Duodenal mucosa (tissue), 2 donors: Measurements from ENCODE around the gene TMEM240.
A peak's percentile ranks its signal among the peaks of the same experiment; 100 is the strongest.
"Not testable (repeated sequence)": the region's sequence is repeated elsewhere in the genome, so short reads cannot be mapped to it uniquely, and the experiment has no call there.

Experiments
- H3K27ac ChIP-seq: one replicate; pipeline ENCODE4 v1.7.0; 2013; ENCODE audit warnings: low read depth, low read length
- H3K27me3 ChIP-seq, 2 donors: one replicate each; pipeline ENCODE4 v1.7.0; 2013; ENCODE audit warnings: low read length in 2 of 2, control low read depth in 1 of 2; ENCODE audit not compliant: insufficient read depth in 2 of 2, control insufficient read depth in 1 of 2
- H3K36me3 ChIP-seq, 2 donors: one replicate each; pipeline ENCODE4 v1.7.0; 2013; ENCODE audit warnings: low read length in 2 of 2, control low read depth in 1 of 2; ENCODE audit not compliant: insufficient read depth in 2 of 2, control insufficient read depth in 1 of 2
- H3K4me1 ChIP-seq, 2 donors: one replicate each; pipeline ENCODE4 v1.7.0; 2013; ENCODE audit warnings: low read length in 2 of 2, control low read depth in 1 of 2; ENCODE audit not compliant: insufficient read depth in 2 of 2, control insufficient read depth in 1 of 2
- H3K4me3 ChIP-seq, 2 donors: one replicate each; pipeline ENCODE4 v1.7.0; 2013; ENCODE audit warnings: low read length in 2 of 2, low read depth in 1 of 2
- H3K9ac ChIP-seq, 2 donors: one replicate each; pipeline ENCODE4 v1.7.0; 2013; ENCODE audit warnings: low read length in 2 of 2, low read depth in 1 of 2
- H3K9me3 ChIP-seq, 2 donors: one replicate each; pipeline ENCODE4 v1.7.0; 2013; ENCODE audit warnings: low read length in 2 of 2, control low read depth in 1 of 2; ENCODE audit not compliant: control insufficient read depth in 1 of 2

TMEM240 gene

DNA sequence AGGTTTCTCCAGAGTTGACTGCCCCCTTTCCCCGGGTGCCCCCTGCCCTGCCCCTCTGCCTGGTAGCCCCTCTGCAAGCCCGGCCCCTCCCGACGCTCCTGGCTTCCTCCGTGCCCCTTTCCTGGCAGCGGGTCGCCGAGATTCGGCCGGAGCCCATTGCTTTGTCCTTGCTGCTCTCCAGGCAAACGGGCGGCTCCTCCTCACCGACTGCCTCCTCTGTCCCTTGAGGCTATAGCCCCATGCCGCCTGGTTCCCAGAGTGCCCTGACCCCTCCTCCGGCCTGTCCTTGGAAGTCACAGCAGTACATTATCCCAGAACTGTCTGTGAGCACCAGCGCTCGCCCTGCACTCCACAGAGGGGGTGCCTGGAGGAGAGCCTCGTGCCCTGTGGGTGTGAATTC, 26.7 kb downstream of the TMEM240 start:
- H3K27ac ChIP-seq, H3K9me3 ChIP-seq, H3K4me1 ChIP-seq, H3K9ac ChIP-seq, H3K27me3 ChIP-seq, H3K4me3 ChIP-seq: not testable (repeated sequence)
- H3K36me3 ChIP-seq: peaks cover 0 to 12% of the 10 kb centered on the region in 2 donors

GRCh38 chr1:1512425-1512824, 28.0 kb downstream of the TMEM240 start:
- not testable (repeated sequence) for H3K9ac ChIP-seq, H3K4me1 ChIP-seq, H3K36me3 ChIP-seq, H3K9me3 ChIP-seq, H3K27me3 ChIP-seq, H3K27ac ChIP-seq
- peak overlapping the region in 1 of 2 donors; percentile 51 for H3K4me3 ChIP-seq

DNA sequence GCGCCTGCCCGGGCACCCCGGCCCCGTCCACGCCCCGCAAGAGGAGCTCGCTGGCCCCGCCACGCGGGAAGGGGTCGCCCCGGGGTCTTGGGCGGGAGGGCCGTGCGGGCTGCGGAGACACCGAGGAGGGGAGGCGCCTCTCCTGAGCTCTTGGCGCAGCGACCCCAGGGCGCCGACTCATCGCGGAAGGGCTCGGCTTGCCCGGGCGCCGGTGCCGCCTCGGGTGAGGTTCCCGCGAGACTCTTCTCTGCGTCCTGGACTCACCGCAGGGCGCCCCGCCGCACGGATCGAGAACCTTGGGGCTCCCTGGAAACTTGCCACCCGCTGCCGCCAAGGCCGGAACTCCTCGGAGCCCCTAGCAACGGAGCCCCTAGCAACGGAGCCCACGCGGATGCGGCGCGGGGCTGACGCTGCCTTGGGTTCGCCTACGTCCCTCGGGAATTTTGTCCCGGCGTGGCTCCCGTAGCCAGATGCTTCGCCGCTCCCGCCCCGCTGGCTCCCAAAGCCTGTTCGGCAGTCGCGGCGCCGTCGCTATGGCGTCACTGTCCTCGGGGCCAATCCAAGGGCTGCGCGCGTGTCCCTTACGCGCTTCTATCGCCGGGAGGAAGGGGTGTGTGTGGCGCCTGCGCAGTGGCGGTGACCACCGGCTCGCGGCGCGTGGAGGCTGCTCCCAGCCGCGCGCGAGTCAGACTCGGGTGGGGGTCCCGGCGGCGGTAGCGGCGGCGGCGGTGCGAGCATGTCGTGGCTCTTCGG, 28.7 kb downstream of the TMEM240 start, which contains the start of gene ATAD3A:
TSS of gene ATAD3A (plus strand) at position 630 of the 753 bp plus-strand sequence. CDS start at position 737, 107 bp downstream.
- H3K36me3 ChIP-seq: peaks cover 0 to 2% of the 10 kb centered on the region in 2 donors
- H3K27ac ChIP-seq: peak within 1 kb of the TSS; percentile 89
- H3K4me3 ChIP-seq: peak within 1 kb of the TSS; percentile 78 to 86
- peak within 1 kb of the TSS; percentile 80 to 89 for H3K9ac ChIP-seq
- H3K4me1 ChIP-seq: peaks cover 4 to 6% of the 10 kb centered on the region in 2 donors
- no peaks in the 10 kb centered on the region for H3K9me3 ChIP-seq
- no peaks in the 10 kb centered on the region for H3K27me3 ChIP-seq

DNA sequence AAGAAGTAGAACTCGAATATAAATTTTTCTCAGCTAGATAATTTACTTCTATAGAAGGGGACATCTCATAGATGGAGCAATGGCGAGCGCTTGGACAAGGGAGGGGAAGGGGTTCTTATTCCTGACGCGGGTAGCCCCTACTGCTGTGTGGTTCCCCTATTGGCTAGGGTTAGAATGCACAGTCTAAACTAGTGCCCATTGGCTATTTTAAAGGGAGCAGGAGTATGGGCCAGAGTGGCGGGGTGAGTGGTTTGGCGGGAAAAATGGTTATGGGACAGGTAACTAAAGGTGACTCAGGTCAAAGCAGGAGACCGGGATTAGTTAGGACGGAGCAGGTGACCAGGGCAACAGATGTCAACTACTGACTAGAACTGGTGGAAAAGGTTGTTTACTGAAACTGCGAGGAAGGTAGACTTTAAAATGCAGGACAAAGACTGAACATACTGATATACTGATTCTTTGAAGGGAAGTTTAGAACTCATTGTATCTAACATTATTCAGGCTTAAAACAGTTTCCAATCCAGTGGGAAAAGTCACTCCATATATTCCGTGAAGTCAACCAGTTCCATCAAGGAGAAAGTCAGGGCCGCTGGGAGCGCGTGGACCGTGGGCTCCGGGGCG, 29.4 kb downstream of the TMEM240 start:
- no peaks in the 10 kb centered on the region for H3K27me3 ChIP-seq
- peaks cover 0 to 2% of the 10 kb centered on the region in 2 donors for H3K36me3 ChIP-seq
- peak overlapping the region; percentile 89 for H3K27ac ChIP-seq
- H3K9me3 ChIP-seq: no peaks in the 10 kb centered on the region
- H3K4me3 ChIP-seq: peak overlapping the region; percentile 78 to 86
- peaks cover 4 to 6% of the 10 kb centered on the region in 2 donors for H3K4me1 ChIP-seq
- H3K9ac ChIP-seq: peak overlapping the region; percentile 80 to 89

DNA sequence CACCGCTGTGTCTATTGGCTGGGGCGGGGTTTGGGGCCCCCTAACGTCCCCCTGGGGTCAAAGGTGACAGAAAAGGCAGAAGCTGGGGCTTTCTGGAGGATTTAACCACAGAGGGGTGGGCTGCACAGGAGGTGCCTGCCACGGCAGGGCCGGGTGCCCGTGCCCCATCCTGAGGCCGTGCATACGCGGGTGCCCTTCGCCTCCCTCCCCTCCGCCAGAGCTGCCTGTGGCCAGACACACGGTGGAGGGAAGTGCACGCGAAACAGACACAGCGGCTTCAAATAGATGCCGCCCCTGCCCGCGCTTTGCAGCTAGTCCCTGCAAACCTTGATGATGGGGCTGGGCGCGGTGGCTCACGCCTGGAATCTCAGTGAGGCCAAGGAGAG, 31.0 kb downstream of the TMEM240 start:
- H3K36me3 ChIP-seq, H3K27me3 ChIP-seq, H3K27ac ChIP-seq, H3K4me1 ChIP-seq, H3K9ac ChIP-seq, H3K9me3 ChIP-seq, H3K4me3 ChIP-seq: not testable (repeated sequence)

GRCh38 chr1:1508775-1509464, 31.5 kb downstream of the TMEM240 start:
- H3K4me1 ChIP-seq, H3K9ac ChIP-seq, H3K27ac ChIP-seq, H3K4me3 ChIP-seq, H3K27me3 ChIP-seq, H3K9me3 ChIP-seq, H3K36me3 ChIP-seq: not testable (repeated sequence)

DNA sequence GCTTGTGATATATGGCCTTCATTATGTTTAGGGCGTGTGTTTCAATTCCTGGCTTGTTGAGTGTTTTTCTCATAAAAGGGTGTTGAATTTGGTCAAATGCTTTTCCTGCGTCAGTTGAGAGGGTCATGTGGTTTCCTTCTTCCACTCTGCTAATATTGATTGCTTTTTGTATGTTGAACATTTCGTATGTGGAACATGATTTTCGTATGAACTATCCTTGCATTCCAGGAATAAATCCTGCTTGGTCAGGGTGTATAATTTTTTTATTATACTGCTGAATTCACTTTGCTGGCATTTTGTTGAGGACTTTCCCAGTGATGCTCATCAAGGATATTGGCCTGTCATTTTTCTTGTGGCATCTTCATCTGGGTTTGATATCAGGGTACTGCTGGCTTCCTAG, 33.1 kb downstream of the TMEM240 start:
- no peak overlapping the region for H3K9ac ChIP-seq
- no peaks in the 10 kb centered on the region for H3K36me3 ChIP-seq
- no peak overlapping the region for H3K4me3 ChIP-seq
- no peaks in the 10 kb centered on the region for H3K9me3 ChIP-seq
- H3K27me3 ChIP-seq: no peaks in the 10 kb centered on the region
- H3K27ac ChIP-seq: no peak overlapping the region
- H3K4me1 ChIP-seq: peaks cover 4 to 9% of the 10 kb centered on the region in 2 donors

GRCh38 chr1:1505801-1506200, 34.6 kb downstream of the TMEM240 start:
- not testable (repeated sequence) for H3K36me3 ChIP-seq, H3K4me3 ChIP-seq, H3K27me3 ChIP-seq, H3K4me1 ChIP-seq, H3K9ac ChIP-seq, H3K9me3 ChIP-seq, H3K27ac ChIP-seq

DNA sequence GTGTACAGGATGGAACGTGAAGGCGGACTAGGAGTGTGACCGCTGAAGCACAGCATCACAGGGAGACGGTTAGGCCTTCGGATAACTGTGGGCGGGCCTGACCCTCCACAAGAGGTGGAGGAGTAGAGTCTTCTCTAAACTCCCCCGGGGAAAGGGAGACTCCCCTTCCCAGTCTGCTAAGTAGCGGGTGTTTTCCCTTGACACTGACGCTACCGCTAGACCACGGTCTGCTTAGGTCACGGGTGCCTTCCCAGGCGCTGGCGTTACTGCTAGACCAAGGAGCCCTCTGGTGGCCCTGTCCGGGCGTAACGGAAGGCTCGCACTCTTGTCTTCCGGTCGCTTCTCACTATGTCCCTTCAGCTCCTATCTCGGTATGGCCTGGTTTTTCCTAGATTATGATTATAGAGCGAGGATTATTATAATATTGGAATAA, 35.0 kb downstream of the TMEM240 start:
- Histone ChIP-seq H3K4me3 (peak overlapping the region in 1 of 2 donors; percentile 32), H3K9ac (peak overlapping the region in 1 of 2 donors; percentile 12)
- H3K4me1 ChIP-seq, H3K27me3 ChIP-seq, H3K27ac ChIP-seq, H3K9me3 ChIP-seq, H3K36me3 ChIP-seq: not testable (repeated sequence)

DNA sequence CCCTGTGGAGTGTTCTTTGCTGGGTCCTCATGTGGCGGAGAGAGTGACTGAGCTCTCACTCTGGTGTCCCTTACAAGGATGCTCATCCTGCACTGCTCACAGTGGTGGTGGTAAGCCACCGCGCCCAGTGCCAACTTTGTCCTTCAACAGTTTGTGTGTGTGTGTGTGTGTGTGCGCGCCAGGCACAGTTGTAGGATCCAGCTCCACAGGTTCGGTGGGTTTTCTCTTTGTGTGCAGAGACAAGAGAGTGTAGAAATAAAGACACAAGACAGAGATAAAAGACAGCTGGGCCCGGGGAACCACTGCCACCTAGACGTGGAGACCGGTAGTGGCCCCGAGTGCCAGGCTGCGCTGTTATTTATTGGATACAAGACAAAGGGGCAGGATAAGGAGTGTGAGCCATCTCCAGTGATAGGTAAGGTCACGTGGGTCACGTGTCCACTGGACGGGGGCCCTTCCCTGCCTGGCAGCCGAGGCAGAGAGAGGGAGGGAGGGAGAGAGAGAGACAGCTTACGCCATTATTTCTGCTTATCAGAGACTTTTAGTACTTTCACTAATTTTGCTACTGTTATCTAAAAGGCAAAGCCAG, 35.6 kb downstream of the TMEM240 start:
- peak overlapping the region in 1 of 2 donors; percentile 32 for H3K4me3 ChIP-seq
- not testable (repeated sequence) for H3K27me3 ChIP-seq, H3K27ac ChIP-seq, H3K4me1 ChIP-seq, H3K9me3 ChIP-seq, H3K36me3 ChIP-seq
- H3K9ac ChIP-seq: peak overlapping the region in 1 of 2 donors; percentile 12
